Mesendoderm (in vitro differentiated cells): Measurements from ENCODE around the gene FSHB.
A peak's percentile ranks its signal among the peaks of the same experiment; 100 is the strongest.

Experiments used
- DNase-seq: peaks from one replicate; pipeline ENCODE4 v3.0.0; 2013
- H2AK5ac ChIP-seq: 2 replicates; pipeline ENCODE4 v1.6.1; 2013; ENCODE audit warnings: low read length, inconsistent platforms
- H2BK120ac ChIP-seq: 2 replicates; pipeline ENCODE4 v1.6.1; 2013; ENCODE audit warnings: low read depth, mild to moderate bottlenecking, low read length, moderate library complexity, mixed read lengths
- H2BK15ac ChIP-seq: replicated peaks from 2 replicates; pipeline ENCODE4 v1.6.1; 2013; ENCODE audit warnings: low read depth, mild to moderate bottlenecking, moderate library complexity
- H2BK5ac ChIP-seq: 2 replicates; pipeline ENCODE4 v1.6.1; 2013; ENCODE audit warnings: low read length, inconsistent platforms
- H3K18ac ChIP-seq: 2 replicates; pipeline ENCODE4 v1.6.1; 2013; ENCODE audit warnings: mild to moderate bottlenecking, low read length, mixed read lengths
- H3K23ac ChIP-seq: one replicate; pipeline ENCODE4 v1.6.1; 2013; ENCODE audit warnings: low read length
- H3K27ac ChIP-seq: 2 replicates; pipeline ENCODE4 v1.5.1; 2013; ENCODE audit warnings: low read depth, mild to moderate bottlenecking, inconsistent platforms, low read length, moderate library complexity
- H3K27me3 ChIP-seq: 2 replicates; pipeline ENCODE4 v1.6.1; 2013; ENCODE audit warnings: low read length, control low read depth, mild to moderate bottlenecking, inconsistent platforms; ENCODE audit not compliant: insufficient read depth, poor library complexity
- H3K36me3 ChIP-seq: 2 replicates; pipeline ENCODE4 v1.6.1; 2013; ENCODE audit warnings: low read length, inconsistent platforms; ENCODE audit not compliant: control insufficient read depth, insufficient read depth
- H3K4ac ChIP-seq: one replicate; pipeline ENCODE4 v1.6.1; 2013; ENCODE audit warnings: low read depth, mild to moderate bottlenecking, low read length, moderate library complexity
- H3K4me1 ChIP-seq: 2 replicates; pipeline ENCODE4 v1.6.1; 2013; ENCODE audit warnings: low read depth, low read length, inconsistent platforms; ENCODE audit not compliant: control insufficient read depth
- H3K4me2 ChIP-seq: 2 replicates; pipeline ENCODE4 v1.6.1; 2013; ENCODE audit warnings: low read length
- H3K4me3 ChIP-seq: 2 replicates; pipeline ENCODE4 v1.5.1; 2013; ENCODE audit warnings: mild to moderate bottlenecking, low read length
- H3K56ac ChIP-seq: one replicate; pipeline ENCODE4 v1.6.1; 2013; ENCODE audit warnings: low read length
- H3K79me1 ChIP-seq: 2 replicates; pipeline ENCODE4 v1.6.1; 2013; ENCODE audit warnings: low read length, inconsistent platforms
- H3K79me2 ChIP-seq: 2 replicates; pipeline ENCODE4 v1.6.1; 2013; ENCODE audit warnings: mild to moderate bottlenecking, low read length; ENCODE audit not compliant: control insufficient read depth, insufficient read depth
- H3K9ac ChIP-seq: 2 replicates; pipeline ENCODE4 v1.6.1; 2013; ENCODE audit warnings: low read length, inconsistent platforms
- H4K5ac ChIP-seq: one replicate; pipeline ENCODE4 v1.6.1; 2013; ENCODE audit warnings: low read length
- H4K8ac ChIP-seq: one replicate; pipeline ENCODE4 v1.6.1; 2013; ENCODE audit warnings: low read depth, mild to moderate bottlenecking, control low read depth, low read length, moderate library complexity
- WGBS: extraction: QIAGEN DNeasy Blood & Tissue Kit; methylation state at CpG from one replicate; pipeline ENCODE4 v1.1.7; 2013; ENCODE audit warnings: low lambda C conversion rate, missing lambda C conversion rate; ENCODE audit not compliant: insufficient coverage; ENCODE audit errors: extremely low coverage; 5-methylcytosine and 5-hydroxymethylcytosine counted together

FSHB gene

GRCh38 chr11:30203850-30204249 is 27.0 kb upstream of the FSHB start:
- Histone ChIP-seq H3K9ac (no peak overlapping the region), H2BK120ac (no peak overlapping the region), H3K79me2 (no peaks in the 10 kb centered on the region), H4K8ac (no peak overlapping the region), H2AK5ac (no peak overlapping the region), H3K4me2 (no peak overlapping the region), H3K4me1 (no peaks in the 10 kb centered on the region), H3K4ac (no peak overlapping the region), H3K18ac (no peak overlapping the region), H3K36me3 (no peaks in the 10 kb centered on the region), H3K4me3 (no peak overlapping the region), H3K27me3 (no peaks in the 10 kb centered on the region), H3K23ac (no peak overlapping the region), H3K27ac (no peak overlapping the region), H4K5ac (no peak overlapping the region), H2BK15ac (no peak overlapping the region), H3K79me1 (no peaks in the 10 kb centered on the region), H2BK5ac (no peak overlapping the region), H3K56ac (no peak overlapping the region)
- DNase-seq, result no peak
- no CpG with 5 or more reads among the region's 1 CpG for WGBS

- no CpG with 5 or more reads among the region's 5 CpGs for WGBS
- Histone ChIP-seq H3K4me2 (no peak overlapping the region), H2AK5ac (no peak overlapping the region), H3K27me3 (no peaks in the 10 kb centered on the region), H4K5ac (no peak overlapping the region), H2BK15ac (no peak overlapping the region), H3K4me1 (no peaks in the 10 kb centered on the region), H3K9ac (no peak overlapping the region), H3K18ac (no peak overlapping the region), H3K4ac (no peak overlapping the region), H2BK120ac (no peak overlapping the region), H3K23ac (no peak overlapping the region), H3K79me1 (no peaks in the 10 kb centered on the region), H3K79me2 (no peaks in the 10 kb centered on the region), H4K8ac (no peak overlapping the region), H3K56ac (no peak overlapping the region), H2BK5ac (no peak overlapping the region), H3K27ac (no peak overlapping the region), H3K36me3 (no peaks in the 10 kb centered on the region), H3K4me3 (no peak overlapping the region)
- DNase-seq, result no peak
Observed at GRCh38 chr11:30206249-30206996, 24.4 kb upstream of the FSHB start.

DNA sequence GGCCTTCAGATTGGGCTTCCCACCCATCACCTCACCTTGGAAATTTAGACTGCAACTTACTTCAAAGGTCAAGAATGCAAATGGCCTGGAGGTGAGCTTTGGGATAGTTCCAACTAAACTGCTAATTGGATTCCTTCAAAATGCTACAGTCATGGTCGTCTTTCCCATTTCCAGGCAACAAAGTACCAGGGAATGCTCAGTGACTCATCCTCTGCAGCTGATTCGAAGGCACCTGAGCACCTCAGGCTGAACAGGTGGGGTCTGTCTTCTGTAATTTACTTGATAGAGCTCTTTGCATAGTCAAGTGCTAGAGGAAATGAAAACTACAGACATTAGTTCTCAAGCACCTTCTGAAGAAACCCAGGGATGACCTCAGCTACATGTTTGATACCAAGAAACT is 20.5 kb upstream of the FSHB start:
- Histone ChIP-seq H3K79me2 (no peaks in the 10 kb centered on the region), H2BK5ac (no peak overlapping the region), H3K56ac (no peak overlapping the region), H3K9ac (no peak overlapping the region), H3K27ac (no peak overlapping the region), H3K4me2 (no peak overlapping the region), H3K18ac (no peak overlapping the region), H3K4me1 (no peaks in the 10 kb centered on the region), H3K23ac (no peak overlapping the region), H3K36me3 (no peaks in the 10 kb centered on the region), H3K27me3 (no peaks in the 10 kb centered on the region), H2BK15ac (no peak overlapping the region), H2BK120ac (no peak overlapping the region), H3K79me1 (no peaks in the 10 kb centered on the region), H4K5ac (no peak overlapping the region), H3K4me3 (no peak overlapping the region), H2AK5ac (no peak overlapping the region), H3K4ac (no peak overlapping the region), H4K8ac (no peak overlapping the region)
- DNase-seq, result peak; percentile 40
- no CpG with 5 or more reads among the region's 2 CpGs for WGBS

DNA sequence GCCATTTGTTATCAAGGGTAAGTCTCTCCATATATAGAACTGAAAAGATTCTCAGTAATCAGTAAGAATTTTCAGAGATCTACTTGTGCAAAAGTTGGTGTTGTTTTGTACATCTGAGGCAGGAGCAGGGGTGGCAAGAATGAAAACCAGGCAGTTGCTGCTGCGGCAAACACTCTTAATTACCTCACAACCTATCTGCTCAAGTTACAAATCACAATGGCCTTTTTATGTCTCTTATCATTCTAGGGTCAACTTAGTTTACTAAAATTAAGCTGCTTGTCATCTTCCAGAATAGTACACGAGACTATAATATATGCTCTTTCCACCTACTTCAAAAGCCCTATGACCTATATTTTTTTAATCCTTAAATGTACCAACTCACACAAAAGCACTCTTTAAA is 14.3 kb upstream of the FSHB start:
- Histone ChIP-seq H3K36me3 (no peaks in the 10 kb centered on the region), H3K23ac (no peak overlapping the region), H3K56ac (no peak overlapping the region), H3K18ac (no peak overlapping the region), H4K8ac (no peak overlapping the region), H3K4me2 (no peak overlapping the region), H3K4me3 (no peak overlapping the region), H4K5ac (no peak overlapping the region), H3K4me1 (no peaks in the 10 kb centered on the region), H2BK15ac (no peak overlapping the region), H3K27ac (no peak overlapping the region), H3K9ac (no peak overlapping the region), H3K27me3 (no peaks in the 10 kb centered on the region), H3K79me2 (no peaks in the 10 kb centered on the region), H2BK120ac (no peak overlapping the region), H3K79me1 (no peaks in the 10 kb centered on the region), H2BK5ac (no peak overlapping the region), H3K4ac (no peak overlapping the region), H2AK5ac (no peak overlapping the region)
- no peak for DNase-seq
- no CpG with 5 or more reads among the region's 2 CpGs for WGBS

GRCh38 chr11:30218278-30218677 is 12.5 kb upstream of the FSHB start:
- no peaks in the 10 kb centered on the region for H3K36me3 ChIP-seq
- H2BK15ac ChIP-seq, result no peak overlapping the region
- H3K4ac ChIP-seq, result no peak overlapping the region
- no peak overlapping the region for H3K18ac ChIP-seq
- WGBS, result no CpG with 5 or more reads among the region's 4 CpGs
- H2AK5ac ChIP-seq, result no peak overlapping the region
- no peak overlapping the region for H3K9ac ChIP-seq
- H3K79me2 ChIP-seq, result no peaks in the 10 kb centered on the region
- H3K27me3 ChIP-seq, result no peaks in the 10 kb centered on the region
- no peaks in the 10 kb centered on the region for H3K4me1 ChIP-seq
- H2BK5ac ChIP-seq, result no peak overlapping the region
- H3K79me1 ChIP-seq, result no peaks in the 10 kb centered on the region
- H4K5ac ChIP-seq, result no peak overlapping the region
- no peak for DNase-seq
- H3K23ac ChIP-seq, result no peak overlapping the region
- H2BK120ac ChIP-seq, result no peak overlapping the region
- no peak overlapping the region for H3K56ac ChIP-seq
- H4K8ac ChIP-seq, result no peak overlapping the region
- H3K4me3 ChIP-seq, result no peak overlapping the region
- H3K4me2 ChIP-seq, result no peak overlapping the region
- no peak overlapping the region for H3K27ac ChIP-seq

DNA sequence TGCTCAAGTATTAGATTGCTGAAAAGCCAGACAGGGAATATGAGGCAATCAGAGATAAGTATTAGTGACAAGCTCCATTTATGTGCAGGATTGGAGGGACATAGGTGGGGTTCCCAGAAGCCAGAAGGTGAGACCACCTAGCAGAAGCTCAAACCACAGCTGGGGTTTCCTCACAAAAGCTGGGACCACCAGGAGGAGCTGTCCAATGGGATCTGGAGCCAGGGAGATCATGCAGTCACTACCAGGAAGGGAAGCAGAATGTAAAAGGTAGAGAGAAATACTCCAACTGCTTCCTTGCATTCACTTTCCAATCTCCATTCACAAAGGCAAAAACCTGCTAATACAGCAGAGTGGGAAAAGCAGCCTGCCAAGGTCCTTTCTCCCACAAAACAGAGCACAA is 5.2 kb upstream of the FSHB start:
- Histone ChIP-seq H3K79me2 (no peaks in the 10 kb centered on the region), H4K5ac (no peak overlapping the region), H2BK15ac (no peak overlapping the region), H3K23ac (no peak overlapping the region), H3K4ac (no peak overlapping the region), H3K4me3 (no peak overlapping the region), H2AK5ac (no peak overlapping the region), H3K27me3 (no peaks in the 10 kb centered on the region), H3K56ac (no peak overlapping the region), H3K79me1 (no peaks in the 10 kb centered on the region), H2BK120ac (no peak overlapping the region), H3K18ac (no peak overlapping the region), H3K27ac (no peak overlapping the region), H3K36me3 (no peaks in the 10 kb centered on the region), H3K9ac (no peak overlapping the region), H4K8ac (no peak overlapping the region), H2BK5ac (no peak overlapping the region), H3K4me2 (no peak overlapping the region), H3K4me1 (no peaks in the 10 kb centered on the region)
- no peak for DNase-seq
